Putamen (tissue), 1 donor: Measurements from ENCODE around the gene AIPL1.

Experiments used
- DNase-seq: peaks from one replicate; pipeline ENCODE4 v3.0.0-alpha.2; 2016; ENCODE audit warnings: low spot score

The AIPL1 gene

GRCh38 chr17:6421700-6422604 is 13.0 kb downstream of the AIPL1 start:
- DNase-seq: peak; percentile 63

- DNase-seq: no peak
Observed at GRCh38 chr17:6420173-6420641, 14.7 kb downstream of the AIPL1 start.

- no peak for DNase-seq
Observed at GRCh38 chr17:6415616-6416015, 19.3 kb downstream of the AIPL1 start.

- peak; percentile 9 for DNase-seq
Observed at GRCh38 chr17:6413065-6413464, 21.9 kb downstream of the AIPL1 start.

- DNase-seq: no peak
Observed at GRCh38 chr17:6408735-6409134, 26.2 kb downstream of the AIPL1 start.

- DNase-seq: no peak
Observed at GRCh38 chr17:6408276-6408675, 26.6 kb downstream of the AIPL1 start.

- DNase-seq: no peak
Observed at GRCh38 chr17:6402258-6402657, 32.7 kb downstream of the AIPL1 start.

GRCh38 chr17:6398955-6399354 is 36.0 kb downstream of the AIPL1 start:
- no peak for DNase-seq

- DNase-seq: no peak
Observed at GRCh38 chr17:6394055-6394606, 40.8 kb downstream of the AIPL1 start.

- DNase-seq: no peak
Observed at GRCh38 chr17:6393351-6393952, 41.5 kb downstream of the AIPL1 start.

GRCh38 chr17:6392609-6393350 is 42.1 kb downstream of the AIPL1 start:
- DNase-seq: no peak

GRCh38 chr17:6388416-6388815 is 46.5 kb downstream of the AIPL1 start:
- DNase-seq: no peak

- DNase-seq: no peak
Observed at GRCh38 chr17:6387858-6388257, 47.1 kb downstream of the AIPL1 start.

GRCh38 chr17:6387442-6387841 is 47.5 kb downstream of the AIPL1 start:
- no peak for DNase-seq

- no peak for DNase-seq
Observed at GRCh38 chr17:6386041-6386630, 48.8 kb downstream of the AIPL1 start.

- no peak for DNase-seq
Observed at GRCh38 chr17:6384481-6384880, 50.4 kb downstream of the AIPL1 start.

- DNase-seq: no peak
Observed at GRCh38 chr17:6381526-6382465, 53.1 kb downstream of the AIPL1 start.

GRCh38 chr17:6380915-6381438 is 53.9 kb downstream of the AIPL1 start:
- DNase-seq: no peak

GRCh38 chr17:6377906-6378305 is 57.0 kb downstream of the AIPL1 start:
- DNase-seq: no peak

- no peak for DNase-seq
Observed at GRCh38 chr17:6376931-6377361, 58.0 kb downstream of the AIPL1 start.
